SKM-1 treated with dmso at 0.1 percent for 144 hours (cell line): ENCODE results near the gene PNMA6E.
"Not testable (repeated sequence)": the region's sequence is repeated elsewhere in the genome, so short reads cannot be mapped to it uniquely, and the experiment has no call there.

ENCODE experiments used
- DNase-seq: peaks from one replicate; lab custom pipeline; 2025; ENCODE audit not compliant: unreplicated experiment; lab: John Stamatoyannopoulos, UW

The PNMA6E gene

GRCh38 chrX:153409414-153410101 is 8.4 kb upstream of the PNMA6E start:
- no peak for DNase-seq

- no peak for DNase-seq
Observed at GRCh38 chrX:153408871-153409351, 7.8 kb upstream of the PNMA6E start.

GRCh38 chrX:153408221-153408721 is 7.1 kb upstream of the PNMA6E start:
- no peak for DNase-seq

GRCh38 chrX:153407736-153408135 is 6.6 kb upstream of the PNMA6E start:
- no peak for DNase-seq

- DNase-seq, result no peak
Observed at GRCh38 chrX:153406903-153407302, 5.8 kb upstream of the PNMA6E start.

- no peak for DNase-seq
Observed at GRCh38 chrX:153406011-153406410, 4.9 kb upstream of the PNMA6E start.

GRCh38 chrX:153405426-153405825 is 4.3 kb upstream of the PNMA6E start:
- no peak for DNase-seq

- DNase-seq, result not testable (repeated sequence)
Observed at GRCh38 chrX:153404333-153404732, 3.2 kb upstream of the PNMA6E start.

- peak; percentile 50 for DNase-seq
Observed at GRCh38 chrX:153400146-153401132, 711 bp downstream of the PNMA6E start.

- DNase-seq, result no peak
Observed at GRCh38 chrX:153398275-153398960, 2.7 kb downstream of the PNMA6E start.

- no peak for DNase-seq
Observed at GRCh38 chrX:153397256-153397960, 3.7 kb downstream of the PNMA6E start.

- DNase-seq, result no peak
Observed at GRCh38 chrX:153396320-153397195, 4.6 kb downstream of the PNMA6E start.

- no peak for DNase-seq
Observed at GRCh38 chrX:153395613-153396319, 5.4 kb downstream of the PNMA6E start.

- no peak for DNase-seq
Observed at GRCh38 chrX:153394612-153395011, 6.5 kb downstream of the PNMA6E start.

- DNase-seq, result no peak
Observed at GRCh38 chrX:153392642-153393321, 8.4 kb downstream of the PNMA6E start.

- DNase-seq, result not testable (repeated sequence)
Observed at GRCh38 chrX:153389460-153389768, 11.7 kb downstream of the PNMA6E start.

GRCh38 chrX:153388722-153389459 is 12.3 kb downstream of the PNMA6E start:
- no peak for DNase-seq
